GM18498 (cell line): ENCODE results near the gene ACADSB.

Experiments
- ATAC-seq: cut with Tn5 transposase; IDR thresholded peaks from one replicate; pipeline ENCODE4 v1.9.1; 2021; ENCODE audit warnings: mild to moderate bottlenecking, moderate library complexity; ENCODE audit not compliant: unreplicated experiment

Gene ACADSB

DNA sequence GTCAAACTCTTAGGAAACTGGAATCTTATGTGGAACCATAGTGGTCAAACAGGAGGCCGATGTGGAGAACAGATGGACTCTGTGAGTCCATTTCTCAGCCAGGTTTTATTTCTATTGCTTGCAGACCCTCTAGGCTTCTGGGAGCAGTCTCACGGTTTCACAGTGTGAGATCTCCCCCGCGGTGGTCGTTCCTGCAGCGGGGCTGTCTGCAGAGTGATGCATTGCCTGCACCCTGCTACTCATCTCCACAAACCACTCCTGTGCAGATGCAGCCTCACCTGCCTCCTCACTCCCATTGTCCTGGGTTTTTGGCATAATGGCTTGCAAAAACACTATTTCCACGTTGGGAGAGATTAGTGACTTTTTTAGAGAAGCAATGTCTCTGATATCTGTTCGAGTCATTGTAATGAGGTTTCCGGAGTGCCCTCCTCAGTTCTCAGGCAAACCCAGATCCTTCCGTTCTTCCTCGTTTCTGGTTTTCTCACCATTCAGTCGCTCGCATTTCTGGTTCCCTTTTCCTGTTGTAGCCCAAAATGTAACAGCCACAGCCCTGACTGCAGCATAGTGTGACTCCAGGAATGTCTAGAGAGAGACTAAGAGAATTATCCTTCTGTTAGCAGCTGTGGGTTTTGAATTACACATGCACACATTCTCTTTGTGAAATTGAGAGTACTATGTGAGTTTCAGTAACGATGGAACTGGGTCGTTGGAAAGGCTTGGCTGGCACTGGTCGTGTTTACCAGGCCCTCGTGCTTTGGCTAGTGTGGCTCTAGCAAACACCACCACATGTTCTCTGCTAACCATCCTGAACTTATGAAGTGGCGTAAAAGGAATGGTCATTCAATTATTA is 30.2 kb downstream of the ACADSB start:
- no peak for ATAC-seq

- ATAC-seq, result no peak
Measured at GRCh38 chr10:123039632-123039930, 30.8 kb downstream of the ACADSB start.

DNA sequence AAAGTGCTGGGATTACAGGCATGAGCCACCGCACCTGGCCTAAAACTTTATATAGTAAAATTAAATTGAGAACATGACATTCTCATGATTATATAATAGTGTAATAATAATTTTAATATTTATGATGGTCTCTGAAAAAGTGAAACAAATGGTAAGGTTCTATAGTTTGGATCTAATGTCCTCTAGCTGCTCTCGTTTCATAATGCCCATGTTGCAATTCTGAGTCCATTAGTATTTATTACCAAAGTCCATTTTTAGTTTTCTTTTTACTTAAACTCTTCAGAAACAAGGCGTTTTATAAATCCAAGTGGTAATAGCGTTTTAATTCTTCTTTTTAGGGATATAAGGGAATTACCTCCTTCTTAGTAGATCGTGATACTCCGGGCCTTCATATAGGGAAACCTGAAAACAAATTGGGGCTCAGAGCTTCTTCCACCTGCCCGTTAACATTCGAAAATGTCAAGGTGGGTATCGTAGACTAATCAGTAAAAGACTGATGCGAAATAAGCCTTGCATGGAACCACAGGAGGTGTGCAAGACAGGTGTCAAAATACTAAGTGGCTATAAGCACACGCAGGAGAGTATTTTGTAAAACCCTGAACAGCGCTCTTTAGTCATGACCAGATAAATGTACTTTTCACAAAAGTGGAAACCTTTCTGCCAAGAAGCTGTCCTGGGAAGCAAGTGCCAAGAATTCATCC is 34.1 kb downstream of the ACADSB start:
- ATAC-seq, result no peak

DNA sequence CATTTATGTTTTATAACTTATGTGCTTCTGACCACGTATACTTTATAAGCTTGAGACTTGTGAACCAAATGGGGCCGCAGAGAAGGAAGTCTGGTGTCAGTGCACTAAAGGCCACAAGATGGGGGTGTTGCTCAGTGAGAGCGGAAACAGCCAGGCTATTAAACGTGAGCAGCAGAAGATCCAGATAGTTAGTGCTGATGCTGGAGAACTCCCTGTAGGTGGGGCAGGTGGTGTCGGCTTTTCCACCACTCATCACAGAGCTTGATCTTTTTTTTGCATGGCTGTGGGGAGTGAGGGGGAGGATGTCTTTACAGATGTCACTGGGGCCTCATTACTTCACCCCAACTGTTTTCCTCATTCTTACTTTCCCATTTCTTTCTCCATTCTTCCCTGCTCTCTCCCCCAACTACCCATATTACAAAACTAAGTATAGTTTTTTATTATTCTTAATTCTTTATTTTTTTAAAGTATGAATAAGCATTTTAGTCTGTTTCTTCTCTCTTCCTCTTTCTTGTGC is 34.7 kb downstream of the ACADSB start:
- ATAC-seq, result no peak

DNA sequence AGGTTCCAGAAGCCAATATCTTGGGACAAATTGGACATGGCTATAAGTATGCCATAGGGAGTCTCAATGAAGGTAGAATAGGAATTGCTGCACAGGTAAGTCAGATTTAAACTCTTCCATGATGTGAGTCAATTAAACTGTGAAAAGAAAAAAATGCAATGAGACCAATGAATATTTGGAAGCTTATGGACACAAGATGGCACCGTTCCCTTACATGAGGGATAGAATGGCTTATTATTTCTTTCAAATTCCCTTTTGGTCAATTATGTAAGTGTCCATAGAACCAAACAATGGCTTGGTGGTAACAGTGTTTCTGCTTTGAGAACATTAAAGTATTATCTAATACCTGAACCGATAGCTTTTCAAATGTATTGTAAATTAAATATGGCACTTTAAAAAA is 35.6 kb downstream of the ACADSB start:
- ATAC-seq, result no peak

GRCh38 chr10:123045961-123046731 is 37.3 kb downstream of the ACADSB start:
- no peak for ATAC-seq

DNA sequence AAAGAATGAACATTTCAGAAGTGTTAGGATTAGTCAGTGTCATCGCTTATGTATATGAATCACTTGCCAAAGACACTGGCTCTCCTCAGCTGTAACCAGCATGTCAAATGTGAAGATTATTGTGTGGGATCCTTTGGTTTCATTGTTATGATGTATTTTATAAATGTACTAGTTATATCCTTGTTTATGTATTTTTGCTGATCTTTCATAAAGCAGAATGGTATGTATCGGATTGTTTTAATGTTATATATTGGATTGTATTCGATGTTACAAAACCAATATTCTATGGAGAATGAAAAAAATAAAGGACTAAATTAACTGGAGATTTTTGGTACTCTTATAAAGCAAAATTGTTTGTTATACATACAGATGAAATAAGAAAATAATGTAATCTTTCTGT is 49.2 kb downstream of the ACADSB start:
- no peak for ATAC-seq

- no peak for ATAC-seq
Measured at GRCh38 chr10:123061865-123062264, 53.1 kb downstream of the ACADSB start.

DNA sequence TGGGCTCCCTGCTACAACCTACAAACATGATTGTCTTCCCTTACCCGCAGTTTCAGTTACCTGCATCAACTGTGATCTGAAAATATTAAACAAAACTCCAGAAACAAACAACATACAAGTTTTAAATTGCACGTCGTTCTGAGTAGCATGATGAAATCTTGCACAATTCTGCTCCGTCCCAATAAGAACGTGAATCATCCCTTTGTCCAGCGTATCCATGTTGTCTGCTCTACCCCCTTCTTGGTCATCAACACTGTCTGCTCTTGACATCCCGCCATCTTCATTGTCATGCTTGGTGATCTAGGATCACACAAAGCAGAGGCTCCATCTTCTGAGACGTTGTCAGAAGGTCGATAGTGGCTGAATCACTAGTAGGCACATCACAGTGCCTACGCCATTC is 53.9 kb downstream of the ACADSB start:
- no peak for ATAC-seq

GRCh38 chr10:123068087-123068853 is 59.5 kb downstream of the ACADSB start:
- no peak for ATAC-seq

DNA sequence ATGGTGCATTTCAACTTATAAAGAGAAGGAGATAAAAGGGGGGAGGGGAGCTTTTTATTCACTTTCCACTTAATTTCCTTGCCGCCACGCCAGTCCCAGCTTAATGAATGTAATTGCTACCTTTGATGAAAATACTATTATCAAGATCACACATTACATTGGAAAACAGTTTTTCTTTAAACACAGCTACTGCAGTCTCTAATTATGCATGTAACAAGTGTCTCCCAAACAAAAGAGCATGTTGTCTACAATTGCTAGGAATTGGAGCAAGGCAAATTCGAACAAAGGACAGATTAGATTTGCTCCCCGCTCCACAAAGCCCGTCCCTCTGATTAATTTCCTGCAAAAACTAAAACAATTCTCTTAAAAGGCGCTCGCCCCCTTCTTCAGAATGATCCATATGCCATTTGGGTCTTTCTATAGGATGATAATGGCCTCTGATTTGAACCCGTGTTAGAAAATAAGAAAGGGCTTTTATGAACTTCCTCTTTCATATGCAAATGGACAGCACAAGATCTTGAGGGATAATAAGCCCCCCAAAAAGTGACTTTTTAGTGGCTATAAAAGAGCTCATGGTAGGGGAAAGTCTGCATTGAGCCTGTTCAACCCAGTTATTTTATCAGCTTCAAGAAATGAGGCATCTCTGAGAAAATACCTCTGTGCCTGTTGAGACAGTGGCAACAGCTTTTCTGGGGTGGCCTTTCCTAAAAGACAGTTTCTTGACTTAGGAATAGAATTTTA is 60.6 kb downstream of the ACADSB start:
- ATAC-seq, result no peak

- ATAC-seq, result no peak
Measured at GRCh38 chr10:123073187-123073586, 64.4 kb downstream of the ACADSB start.

GRCh38 chr10:123074215-123074614 is 65.4 kb downstream of the ACADSB start:
- no peak for ATAC-seq

GRCh38 chr10:123081896-123082295 is 73.1 kb downstream of the ACADSB start:
- no peak for ATAC-seq

- ATAC-seq, result no peak
Measured at GRCh38 chr10:123083811-123084210, 75.0 kb downstream of the ACADSB start.

DNA sequence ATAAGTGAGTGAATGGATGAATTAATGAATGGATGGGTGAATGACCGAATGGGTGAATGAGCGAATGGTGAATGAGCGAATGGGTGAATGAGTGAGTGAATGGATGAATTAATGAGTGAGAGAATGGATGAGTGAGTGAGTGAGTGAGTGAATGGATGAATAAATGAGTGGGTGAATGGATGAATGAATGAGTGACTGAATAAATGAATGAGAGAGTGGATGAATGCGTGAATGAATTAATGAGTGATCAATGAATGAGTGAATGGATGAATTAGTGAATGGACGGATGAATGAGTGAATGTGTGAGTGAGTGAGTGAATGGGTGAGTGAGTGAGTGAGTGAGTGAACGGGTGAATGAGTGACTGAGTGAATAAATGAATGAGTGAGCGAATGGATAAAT is 77.5 kb downstream of the ACADSB start:
- ATAC-seq, result no peak

- no peak for ATAC-seq
Measured at GRCh38 chr10:123087348-123087747, 78.5 kb downstream of the ACADSB start.

DNA sequence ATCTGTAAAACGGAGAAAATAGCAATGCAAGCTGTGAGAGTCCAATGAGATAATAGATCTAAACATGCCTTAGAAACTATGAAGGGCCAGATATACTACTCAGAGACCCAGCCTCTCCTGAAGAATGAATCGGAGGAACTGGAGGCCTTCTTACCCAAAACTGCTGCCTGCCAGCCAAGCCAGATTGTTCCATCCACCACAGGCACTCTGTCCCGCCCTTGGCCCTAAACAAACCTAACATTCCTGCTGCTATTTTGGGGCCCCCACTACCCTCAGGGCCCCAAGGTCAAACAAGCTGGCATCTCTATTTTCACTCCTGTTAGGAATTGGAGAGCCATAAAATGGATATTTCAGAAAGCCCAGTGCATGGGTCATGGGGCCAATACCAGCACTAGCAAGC is 79.0 kb downstream of the ACADSB start:
- no peak for ATAC-seq

DNA sequence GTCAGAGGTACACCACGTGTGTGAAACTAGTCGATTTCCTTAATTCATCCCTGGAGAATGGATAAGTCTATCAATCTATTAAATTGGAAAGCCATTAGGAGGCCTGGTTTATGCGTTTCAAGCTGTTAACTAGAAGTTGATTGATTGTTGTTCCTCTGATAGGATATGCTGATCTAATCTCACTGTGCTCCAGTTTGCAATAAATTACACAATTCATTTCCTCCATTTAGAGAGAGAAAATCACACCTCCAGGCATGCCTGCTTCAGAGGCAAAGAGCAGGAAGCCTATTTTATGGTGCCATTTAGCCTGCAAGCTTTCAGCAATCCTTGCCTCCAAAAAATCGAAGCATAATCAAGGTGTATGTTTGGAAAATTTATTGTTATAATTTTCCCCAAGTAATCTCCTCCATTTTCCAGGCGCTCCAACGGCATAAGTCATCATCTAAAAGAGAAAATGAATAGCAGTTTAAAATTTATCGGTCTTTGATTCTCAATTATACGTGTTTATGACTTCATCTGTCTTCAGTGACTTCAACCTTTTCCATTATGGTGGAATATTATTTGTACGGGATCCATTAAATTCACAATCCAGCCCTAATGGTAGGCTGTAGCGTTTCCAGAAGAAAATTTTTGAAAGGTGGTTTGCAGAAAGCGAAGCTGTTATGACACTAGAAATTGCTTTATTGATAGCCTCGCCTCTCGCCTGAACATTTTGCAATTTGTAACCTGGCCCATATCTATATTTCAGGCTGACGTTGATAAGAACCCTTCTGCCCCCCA is 84.0 kb downstream of the ACADSB start:
- ATAC-seq, result no peak
